ENCODE measurements around the gene MYMX. TPM values are rescaled to one million over a fixed set of nuclear protein-coding genes. Genes with fewer than 3 reads are reported as not detected.
"Not testable (repeated sequence)": the region's sequence is repeated elsewhere in the genome, so short reads cannot be mapped to it uniquely, and the experiment has no call there.

MYMX gene
- total RNA-seq, result not detected

DNA sequence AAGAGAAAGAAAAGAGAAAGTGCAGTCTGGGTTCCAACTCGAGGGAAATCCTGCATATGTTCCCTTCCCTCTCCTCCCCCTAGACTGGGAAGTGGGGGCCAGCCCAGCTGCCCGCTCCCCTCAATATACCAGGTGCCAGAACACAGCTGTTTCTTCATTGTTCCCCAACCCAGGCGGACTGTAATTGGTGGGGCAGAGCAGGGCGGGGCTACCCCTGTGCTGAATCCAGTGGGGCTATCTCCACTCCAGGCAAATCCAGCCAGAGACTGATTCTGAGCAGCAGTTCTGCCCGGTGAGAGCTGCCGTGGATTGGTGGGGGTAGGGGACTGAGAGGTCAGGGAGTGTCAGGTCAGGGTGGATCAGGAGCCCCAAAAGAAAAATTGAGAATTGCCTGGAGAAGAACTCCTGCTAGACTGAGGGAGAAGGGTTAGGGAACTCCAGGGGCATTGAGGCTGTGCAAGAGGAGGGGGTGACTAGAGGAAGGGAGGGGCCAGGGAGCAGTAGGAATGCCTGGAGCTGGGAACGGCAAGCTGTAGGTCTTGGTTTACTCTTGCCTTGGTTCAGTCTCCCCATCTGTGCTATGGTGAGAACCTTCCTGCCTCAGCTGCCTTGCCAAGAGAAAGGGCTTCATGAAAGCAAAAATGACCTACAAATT is at the start of gene MYMX:
TSS of gene MYMX (plus strand) at position 250 of the 655 bp plus-strand sequence. CDS start 546 bp downstream, outside the sequence.
- no peak for ATAC-seq
- no peak for DNase-seq (ENCODE audit: low spot score)

DNA sequence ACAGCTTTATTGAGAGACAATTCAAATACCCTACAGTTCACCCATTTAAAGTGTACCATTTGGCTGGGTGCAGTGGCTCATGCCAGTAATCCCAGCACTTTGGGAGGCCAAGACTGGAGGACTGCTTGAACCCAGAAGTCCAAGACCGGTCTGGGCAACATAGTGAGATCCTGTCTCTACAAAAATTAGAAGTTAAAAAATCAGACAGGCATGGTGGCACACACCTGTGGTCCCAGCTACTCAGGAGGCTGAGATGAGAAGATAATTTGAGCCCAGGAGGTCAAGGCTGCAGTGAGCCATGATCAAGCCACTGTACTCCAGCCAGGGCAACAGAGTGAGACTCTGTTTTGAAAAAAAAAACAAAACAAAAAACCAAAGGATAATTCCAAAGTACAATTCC is 49.2 kb upstream of the MYMX start:
- ATAC-seq (no peak), DNase-seq (ENCODE audit: low spot score) (no peak)

DNA sequence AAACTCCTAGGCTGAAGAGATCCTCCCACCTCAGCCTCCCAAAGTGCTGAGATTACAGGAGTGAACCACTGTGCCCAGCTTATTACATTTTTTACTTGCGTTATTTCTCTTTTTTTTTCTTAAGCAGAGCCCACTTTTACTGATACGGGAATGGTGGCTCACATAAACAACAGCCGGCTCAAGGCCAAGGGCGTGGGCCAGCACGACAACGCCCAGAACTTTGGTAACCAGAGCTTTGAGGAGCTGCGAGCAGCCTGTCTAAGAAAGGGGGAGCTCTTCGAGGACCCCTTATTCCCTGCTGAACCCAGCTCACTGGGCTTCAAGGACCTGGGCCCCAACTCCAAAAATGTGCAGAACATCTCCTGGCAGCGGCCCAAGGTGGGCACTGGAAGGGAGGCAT is 47.6 kb upstream of the MYMX start:
- ATAC-seq (no peak), DNase-seq (ENCODE audit: low spot score) (no peak)

DNA sequence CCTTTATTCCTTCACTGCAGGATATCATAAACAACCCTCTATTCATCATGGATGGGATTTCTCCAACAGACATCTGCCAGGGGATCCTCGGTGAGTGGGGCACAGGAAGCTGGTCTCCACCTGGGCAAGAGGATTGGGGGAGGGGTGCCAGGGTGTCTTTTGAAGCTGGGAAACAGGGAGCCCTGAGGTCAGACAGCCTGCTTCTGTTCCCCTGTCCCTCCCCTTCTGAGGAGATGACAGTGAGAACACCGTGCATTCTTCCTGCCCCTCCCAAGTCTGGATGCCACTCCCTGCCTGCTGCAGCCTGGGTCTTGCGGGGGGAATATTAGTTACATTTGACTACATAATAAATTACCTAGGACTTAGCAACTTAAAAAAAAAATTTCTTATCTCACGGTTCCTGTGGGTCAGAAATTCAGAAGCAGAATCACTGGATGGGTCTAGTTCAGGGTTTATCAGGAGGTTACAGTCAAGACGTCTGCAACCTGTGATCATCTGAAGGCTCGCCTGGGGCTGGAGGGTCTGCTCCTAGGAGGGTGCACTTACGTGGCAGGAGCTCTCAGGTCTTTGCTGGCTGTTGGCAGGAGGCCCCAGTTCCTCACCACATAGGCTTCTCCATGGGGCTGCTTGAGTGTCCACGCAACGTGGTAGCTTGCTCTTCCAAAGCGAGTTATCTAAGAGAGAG is 46.7 kb upstream of the MYMX start:
- DNase-seq (ENCODE audit: low spot score) (no peak), ATAC-seq (no peak)

DNA sequence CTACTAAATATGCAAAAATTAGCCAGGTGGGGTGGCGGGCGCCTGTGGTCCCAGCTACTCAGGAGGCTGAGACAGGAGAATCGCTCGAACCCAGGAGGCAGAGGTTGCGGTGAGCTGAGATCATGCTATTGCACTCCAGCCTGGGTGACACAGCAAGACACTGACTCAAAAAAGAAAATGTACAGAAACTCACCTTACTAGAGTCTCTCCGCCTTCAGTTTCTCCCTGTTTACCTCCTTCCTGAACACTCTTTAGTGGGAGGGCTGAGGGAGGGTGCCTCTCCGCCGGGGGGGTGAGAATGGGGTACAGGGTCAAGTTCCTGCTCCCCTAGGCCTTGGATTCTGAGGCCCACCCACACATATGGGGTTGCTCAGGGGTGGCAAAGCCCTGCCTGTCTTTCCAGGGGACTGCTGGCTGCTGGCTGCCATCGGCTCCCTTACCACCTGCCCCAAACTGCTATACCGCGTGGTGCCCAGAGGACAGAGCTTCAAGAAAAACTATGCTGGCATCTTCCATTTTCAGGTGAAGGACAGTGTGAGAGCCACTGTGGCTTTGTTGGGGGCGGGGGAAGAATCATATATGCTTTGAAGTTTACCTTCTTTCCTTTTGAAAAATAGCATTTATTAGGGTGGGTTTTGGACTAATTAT is 44.7 kb upstream of the MYMX start:
- DNase-seq (ENCODE audit: low spot score) (no peak), ATAC-seq (no peak)

DNA sequence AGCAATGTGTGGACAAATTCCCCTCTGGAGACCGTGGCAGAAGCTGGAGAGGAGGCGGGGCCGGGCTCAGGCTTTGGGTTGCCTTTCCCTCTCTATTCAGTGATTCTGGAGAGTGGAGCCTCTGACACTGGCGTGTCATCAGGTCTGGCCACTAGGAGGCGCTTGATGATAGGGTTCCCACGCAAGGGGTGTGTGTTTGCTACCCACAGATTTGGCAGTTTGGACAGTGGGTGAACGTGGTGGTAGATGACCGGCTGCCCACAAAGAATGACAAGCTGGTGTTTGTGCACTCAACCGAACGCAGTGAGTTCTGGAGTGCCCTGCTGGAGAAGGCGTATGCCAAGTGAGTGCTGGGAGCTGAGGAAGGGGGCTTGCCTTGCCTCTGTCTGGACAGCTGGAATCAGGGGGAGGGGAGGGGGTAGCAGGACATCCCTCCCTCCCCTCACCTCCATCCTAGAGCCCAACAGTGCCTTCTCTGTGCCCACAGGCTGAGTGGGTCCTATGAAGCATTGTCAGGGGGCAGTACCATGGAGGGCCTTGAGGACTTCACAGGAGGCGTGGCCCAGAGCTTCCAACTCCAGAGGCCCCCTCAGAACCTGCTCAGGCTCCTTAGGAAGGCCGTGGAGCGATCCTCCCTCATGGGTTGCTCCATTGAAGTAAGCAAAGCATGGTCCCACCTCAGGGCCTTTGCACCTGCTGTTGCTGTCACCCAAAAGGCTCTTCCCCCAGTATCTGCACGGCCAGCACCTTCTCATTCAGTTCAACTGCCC is 43.8 kb upstream of the MYMX start:
- ATAC-seq (peak; percentile 99), DNase-seq (ENCODE audit: low spot score) (peak; percentile 91)

DNA sequence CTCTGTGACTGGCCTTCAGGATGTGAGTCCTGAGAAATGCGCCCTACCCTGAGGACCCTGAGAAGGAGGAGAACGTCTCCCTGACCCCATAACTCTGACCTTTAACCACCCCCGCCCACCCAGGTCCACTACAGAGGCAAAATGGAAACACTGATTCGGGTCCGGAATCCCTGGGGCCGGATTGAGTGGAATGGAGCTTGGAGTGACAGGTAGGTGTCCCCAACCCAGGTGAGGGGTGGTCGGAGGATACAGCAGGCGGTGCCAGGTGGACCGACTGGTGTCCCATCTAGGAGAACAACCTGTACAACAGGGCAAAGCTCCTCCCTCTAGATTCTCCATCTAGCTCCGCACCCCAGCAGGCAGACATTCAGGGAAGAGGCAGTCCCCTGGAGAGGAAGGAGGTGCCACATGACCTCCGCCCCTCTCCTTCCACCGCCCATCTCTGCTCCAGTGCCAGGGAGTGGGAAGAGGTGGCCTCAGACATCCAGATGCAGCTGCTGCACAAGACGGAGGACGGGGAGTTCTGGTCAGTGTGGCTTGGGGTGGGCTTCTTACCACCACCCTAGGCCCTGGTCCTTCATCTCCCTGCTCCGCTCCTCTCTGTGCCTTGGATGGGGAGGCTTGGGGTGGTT is 40.5 kb upstream of the MYMX start:
- no peak for ATAC-seq
- no peak for DNase-seq (ENCODE audit: low spot score)

DNA sequence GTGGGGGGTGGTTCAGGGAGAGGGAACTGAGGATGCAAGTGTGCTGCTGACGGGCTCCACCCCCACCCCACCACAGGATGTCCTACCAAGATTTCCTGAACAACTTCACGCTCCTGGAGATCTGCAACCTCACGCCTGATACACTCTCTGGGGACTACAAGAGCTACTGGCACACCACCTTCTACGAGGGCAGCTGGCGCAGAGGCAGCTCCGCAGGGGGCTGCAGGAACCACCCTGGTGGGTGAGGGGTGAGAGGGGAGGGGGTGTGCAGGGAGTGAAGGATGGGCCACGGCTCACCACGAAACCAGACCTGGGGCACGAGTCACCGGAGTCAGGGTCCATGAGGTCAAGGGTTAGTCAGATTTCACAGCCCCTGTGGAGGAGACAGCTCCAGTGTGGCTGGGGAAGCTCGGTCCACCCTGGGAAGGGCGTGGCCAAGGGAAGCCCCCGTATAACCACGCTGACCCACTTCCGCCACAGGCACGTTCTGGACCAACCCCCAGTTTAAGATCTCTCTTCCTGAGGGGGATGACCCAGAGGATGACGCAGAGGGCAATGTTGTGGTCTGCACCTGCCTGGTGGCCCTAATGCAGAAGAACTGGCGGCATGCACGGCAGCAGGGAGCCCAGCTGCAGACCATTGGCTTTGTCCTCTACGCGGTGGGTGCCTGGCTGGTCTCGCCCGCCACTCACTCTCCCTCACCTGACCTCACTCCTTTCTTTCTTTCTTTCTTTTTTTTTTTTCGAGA is 39.8 kb upstream of the MYMX start:
- DNase-seq (ENCODE audit: low spot score) (no peak), ATAC-seq (no peak)

DNA sequence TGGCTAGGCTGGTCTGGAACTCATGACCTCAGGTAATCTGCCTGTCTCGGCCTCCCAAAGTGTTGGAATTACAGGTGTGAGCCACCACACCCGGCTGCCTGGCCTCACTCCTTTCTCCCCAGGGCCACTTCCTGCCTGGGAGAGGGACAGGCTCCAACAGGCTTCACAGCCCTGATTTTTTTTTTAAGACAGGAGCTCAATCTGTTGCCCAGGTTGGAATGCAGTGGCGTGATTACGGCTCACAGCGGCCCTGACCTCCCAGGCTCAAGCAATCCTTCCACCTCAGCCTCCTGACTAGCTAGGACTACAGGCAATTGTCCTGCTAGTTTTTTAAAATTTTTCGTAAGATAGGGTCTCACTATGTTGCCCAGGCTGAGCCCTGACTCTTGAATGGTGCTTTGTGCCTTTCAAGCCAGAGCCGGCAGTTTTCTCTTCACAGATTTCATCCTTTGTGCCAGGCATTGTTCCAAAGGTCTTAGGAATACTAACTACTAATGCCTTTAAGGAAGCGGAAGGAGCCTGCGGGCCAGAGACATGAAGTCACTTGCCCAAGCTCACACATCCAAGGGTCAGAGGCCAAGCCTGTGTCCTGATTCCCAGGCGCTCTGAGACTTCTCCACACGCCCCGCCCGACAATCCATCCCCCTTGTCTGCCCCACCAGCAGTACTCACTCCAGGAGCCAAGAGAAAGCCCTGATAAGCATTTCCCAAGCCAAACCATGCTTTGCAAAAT is 38.9 kb upstream of the MYMX start:
- ATAC-seq (peak; percentile 68), DNase-seq (ENCODE audit: low spot score) (peak; percentile 57)

DNA sequence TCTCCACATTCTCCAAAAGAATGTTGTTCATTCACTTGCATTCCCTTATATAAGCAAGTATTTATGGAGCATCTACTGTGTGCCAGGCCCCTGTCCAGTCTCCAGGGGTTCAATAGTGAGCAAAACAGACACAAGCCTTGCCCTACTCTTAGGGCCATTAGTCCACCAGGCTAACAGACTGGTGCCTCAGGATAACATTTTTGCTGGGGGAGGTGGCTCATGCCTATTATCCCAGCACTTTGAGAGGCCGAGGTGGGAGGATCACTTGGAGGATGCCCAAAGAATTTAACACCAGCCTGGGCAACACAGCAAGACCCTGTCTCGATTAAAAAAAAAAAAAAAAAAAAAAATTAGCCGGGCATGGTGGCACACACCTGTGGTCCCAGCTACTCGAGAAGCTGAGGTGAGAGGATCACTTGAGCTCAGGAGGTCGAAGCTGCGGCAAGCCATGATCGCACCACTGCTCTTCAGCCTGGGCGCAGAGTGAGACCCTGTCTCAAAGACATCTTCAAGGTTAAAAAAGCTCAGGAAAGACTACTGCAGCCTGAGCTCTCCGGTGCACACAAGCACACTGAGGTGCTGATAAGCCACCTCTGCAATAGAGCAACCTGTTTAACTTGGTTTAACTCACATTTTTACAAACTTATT is 38.2 kb upstream of the MYMX start:
- no peak for DNase-seq (ENCODE audit: low spot score)
- no peak for ATAC-seq

DNA sequence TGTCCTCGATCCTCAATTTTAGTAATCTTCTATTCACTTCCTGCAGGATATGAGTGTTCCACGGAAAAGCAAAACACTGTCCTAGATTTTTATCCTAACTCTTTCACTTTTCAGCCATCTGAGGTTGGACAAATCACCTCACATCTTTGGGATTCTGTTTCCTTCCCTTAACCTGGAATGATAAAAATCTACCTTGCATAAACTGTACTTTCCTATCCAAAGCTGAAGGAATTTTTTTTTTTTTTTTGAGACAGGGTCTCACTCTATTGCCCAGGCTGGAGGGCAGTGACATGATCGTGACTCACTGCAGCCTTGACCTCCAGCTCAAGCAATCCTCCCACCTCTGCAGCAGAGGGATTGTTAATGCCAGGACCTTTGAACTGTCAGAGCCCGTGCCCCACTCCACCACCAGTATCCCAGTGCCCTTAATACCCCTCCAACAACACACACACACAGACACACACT is 37.6 kb upstream of the MYMX start:
- ATAC-seq (no peak), DNase-seq (ENCODE audit: low spot score) (no peak)

DNA sequence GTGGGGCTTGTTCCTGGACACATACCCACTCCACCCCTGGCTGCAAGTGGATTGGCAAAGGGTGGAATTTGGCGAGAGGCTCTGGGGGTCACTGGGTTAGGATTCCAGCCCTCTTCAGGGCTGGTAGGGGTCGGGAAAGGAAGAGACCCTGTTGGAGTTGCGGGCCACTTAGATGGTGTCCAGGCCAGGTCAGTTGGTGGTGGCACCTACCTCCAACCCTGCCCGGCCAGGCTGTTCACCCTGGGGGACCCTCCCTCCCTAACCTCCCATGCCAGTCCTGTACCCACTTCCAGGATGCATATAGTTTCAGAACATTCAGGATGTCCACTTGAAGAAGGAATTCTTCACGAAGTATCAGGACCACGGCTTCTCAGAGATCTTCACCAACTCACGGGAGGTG is 37.1 kb upstream of the MYMX start:
- ATAC-seq (no peak), DNase-seq (ENCODE audit: low spot score) (no peak)

DNA sequence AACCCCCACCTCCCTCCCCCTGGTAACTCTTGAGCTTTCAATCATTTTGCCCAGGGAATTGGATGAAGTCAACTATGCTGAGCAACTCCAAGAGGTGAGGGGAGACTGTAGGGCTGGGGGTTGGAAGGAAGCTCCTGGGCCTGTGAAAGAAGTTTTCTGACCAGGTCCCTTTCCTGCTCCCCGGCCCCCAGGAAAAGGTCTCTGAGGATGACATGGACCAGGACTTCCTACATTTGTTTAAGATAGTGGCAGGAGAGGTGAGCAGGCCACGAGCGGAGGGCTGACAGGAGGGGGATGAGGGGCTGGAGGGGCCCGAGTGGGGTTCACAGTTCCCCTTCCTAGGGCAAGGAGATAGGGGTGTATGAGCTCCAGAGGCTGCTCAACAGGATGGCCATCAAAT is 36.3 kb upstream of the MYMX start:
- DNase-seq (ENCODE audit: low spot score) (no peak), ATAC-seq (no peak)

DNA sequence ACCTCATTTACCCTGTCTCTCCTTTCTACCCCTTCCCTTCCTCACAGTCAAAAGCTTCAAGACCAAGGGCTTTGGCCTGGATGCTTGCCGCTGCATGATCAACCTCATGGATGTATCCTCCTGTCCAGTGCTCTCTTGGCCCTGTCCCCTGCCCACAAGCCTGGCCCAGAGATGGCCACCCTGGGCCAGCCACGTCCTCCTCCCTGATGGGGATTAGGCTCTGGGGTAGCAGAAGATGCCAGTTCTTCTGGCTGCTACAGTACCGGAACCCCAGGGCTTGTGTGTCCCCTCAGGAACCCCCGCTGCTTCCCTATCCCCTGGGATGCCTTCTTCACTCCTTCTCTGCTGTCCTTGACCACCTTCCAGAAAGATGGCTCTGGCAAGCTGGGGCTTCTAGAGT is 35.8 kb upstream of the MYMX start:
- ATAC-seq (no peak), DNase-seq (ENCODE audit: low spot score) (no peak)

DNA sequence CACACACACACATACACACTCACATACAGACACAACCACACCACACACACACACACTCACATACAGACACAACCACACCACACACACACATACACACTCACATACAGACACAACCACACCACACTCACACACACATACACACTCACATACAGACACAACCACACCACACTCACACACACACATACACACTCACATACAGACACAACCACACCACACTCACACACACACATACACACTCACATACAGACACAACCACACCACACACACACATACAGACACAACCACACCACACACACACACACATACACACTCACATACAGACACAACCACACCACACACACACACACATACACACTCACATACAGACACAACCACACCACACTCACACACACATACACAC is 34.9 kb upstream of the MYMX start:
- ATAC-seq; DNase-seq (ENCODE audit: low spot score): not testable (repeated sequence)

DNA sequence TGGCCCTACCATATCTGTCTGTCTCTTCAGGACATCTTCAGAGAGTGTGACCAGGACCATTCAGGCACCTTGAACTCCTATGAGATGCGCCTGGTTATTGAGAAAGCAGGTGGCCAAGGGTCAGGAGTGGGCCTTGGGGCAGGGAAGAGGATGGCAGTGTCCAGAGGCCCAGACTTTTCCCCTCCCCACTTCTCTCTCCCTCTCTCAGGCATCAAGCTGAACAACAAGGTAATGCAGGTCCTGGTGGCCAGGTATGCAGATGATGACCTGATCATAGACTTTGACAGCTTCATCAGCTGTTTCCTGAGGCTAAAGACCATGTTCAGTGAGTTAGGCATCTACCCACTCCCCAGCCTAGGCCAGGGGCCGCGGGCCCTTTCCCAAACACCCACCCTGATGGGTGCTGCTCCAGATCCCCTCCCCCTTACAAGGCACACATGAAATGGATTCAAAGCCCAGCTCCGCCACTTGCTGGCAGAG is 33.8 kb upstream of the MYMX start:
- DNase-seq (ENCODE audit: low spot score) (no peak), ATAC-seq (no peak)

DNA sequence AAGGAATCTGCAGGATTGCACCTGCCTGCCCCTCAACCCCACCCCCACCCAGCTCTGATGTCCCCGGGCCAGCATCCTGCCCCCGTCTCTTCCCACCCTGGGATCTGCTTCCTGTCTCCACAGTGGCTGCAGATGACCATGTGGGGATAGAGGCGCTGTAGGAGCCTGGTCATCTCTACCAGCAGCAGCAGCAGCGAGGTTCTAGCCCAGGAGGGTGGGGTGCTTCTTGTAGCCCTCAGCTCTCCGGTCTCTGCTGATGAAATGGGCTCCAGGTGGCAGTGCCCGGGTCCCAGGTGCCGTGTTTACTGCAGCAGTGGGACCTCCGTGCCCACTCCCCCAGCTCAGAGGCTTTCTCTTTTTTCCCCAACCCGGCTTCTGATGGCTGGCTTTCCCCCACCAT is 32.9 kb upstream of the MYMX start:
- DNase-seq (ENCODE audit: low spot score), result no peak
- ATAC-seq, result no peak

DNA sequence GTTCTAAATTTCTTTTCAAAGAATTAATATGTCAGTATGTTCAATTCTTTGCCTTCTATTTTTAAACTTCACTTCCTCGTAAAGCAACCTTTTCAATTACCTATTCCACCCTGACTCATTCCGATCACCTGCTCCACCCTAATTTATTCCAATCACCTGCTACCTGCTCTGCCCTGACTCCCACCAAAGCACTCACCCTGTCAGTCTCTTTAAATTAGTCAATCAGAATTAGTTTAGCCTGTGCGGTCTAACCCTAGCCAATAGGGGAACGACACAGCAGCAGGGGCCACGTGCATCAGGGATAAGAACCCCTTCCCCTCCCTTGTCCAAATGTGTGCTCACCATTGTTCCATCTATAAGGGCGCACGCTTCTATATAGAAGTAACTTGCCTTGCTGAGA is 31.4 kb upstream of the MYMX start:
- not testable (repeated sequence) for ATAC-seq; DNase-seq (ENCODE audit: low spot score)
